Stimulated activated memory B cell treated with anti-CD40 and anti-IgM and Interleukin-4, amounts not matched to agents 10 μg/mL and 1 μg/mL and 100 μg/mL, for 72 hours (primary cell): Measurements from ENCODE around the gene KIF26A.

Experiments used
- ATAC-seq: fragments of 150-1000 bp; cut with Tn5 transposase; 2 replicates; pipeline ENCODE4 v1.10.0; 2021
- H3K27ac Mint-ChIP-seq: one replicate; pipeline ENCODE4 v1.8.0; 2022; ENCODE audit warnings: mild to moderate bottlenecking, mixed read lengths
- H3K27me3 Mint-ChIP-seq: one replicate; pipeline ENCODE4 v1.8.0; 2022; ENCODE audit warnings: mixed read lengths
- H3K36me3 Mint-ChIP-seq: one replicate; pipeline ENCODE4 v1.8.0; 2022; ENCODE audit warnings: mixed read lengths
- H3K4me1 Mint-ChIP-seq: one replicate; pipeline ENCODE4 v1.8.0; 2022; ENCODE audit warnings: mixed read lengths
- H3K4me3 Mint-ChIP-seq: one replicate; pipeline ENCODE4 v1.8.0; 2022; ENCODE audit warnings: mild to moderate bottlenecking, moderate library complexity, mixed read lengths
- H3K9me3 Mint-ChIP-seq: one replicate; pipeline ENCODE4 v1.8.0; 2022; ENCODE audit warnings: mixed read lengths

Gene KIF26A

GRCh38 chr14:104228716-104229533 lies 90.5 kb downstream of the KIF26A start:
- no peak overlapping the region for H3K27ac Mint-ChIP-seq
- H3K9me3 Mint-ChIP-seq: peaks cover 4% of the 10 kb centered on the region
- no peaks in the 10 kb centered on the region for H3K36me3 Mint-ChIP-seq
- no peak overlapping the region for H3K4me3 Mint-ChIP-seq
- peaks cover 19% of the 10 kb centered on the region for H3K4me1 Mint-ChIP-seq
- peaks cover 43% of the 10 kb centered on the region for H3K27me3 Mint-ChIP-seq
- no peak for ATAC-seq

DNA sequence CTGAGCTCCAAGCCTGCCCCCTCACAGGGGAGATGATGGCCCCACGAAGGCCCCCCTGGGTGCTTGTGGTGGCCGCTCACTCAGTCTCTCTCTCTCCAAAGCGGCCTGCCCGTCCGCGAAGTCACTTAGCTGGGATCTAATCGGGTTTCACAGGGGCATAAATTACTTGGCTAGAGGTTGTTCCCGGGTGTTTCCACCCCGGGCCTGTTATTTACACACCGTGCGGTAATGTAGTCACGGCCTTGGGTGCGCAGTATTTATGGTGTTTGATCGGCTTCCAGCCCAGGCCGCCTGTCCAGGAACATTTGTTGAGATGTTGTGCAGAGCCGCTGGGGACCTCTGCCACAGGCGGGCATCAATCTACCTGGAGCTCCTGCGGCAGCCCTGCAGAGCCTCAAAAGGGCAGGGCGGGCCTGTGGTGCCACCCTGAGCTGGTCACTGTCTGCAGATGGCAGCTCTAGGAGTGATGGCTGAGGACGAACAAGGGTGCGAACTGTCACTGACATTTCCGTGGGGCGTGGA lies 91.2 kb downstream of the KIF26A start:
- ATAC-seq: no peak
- H3K4me3 Mint-ChIP-seq: no peak overlapping the region
- H3K27ac Mint-ChIP-seq: no peak overlapping the region
- H3K4me1 Mint-ChIP-seq: peaks cover 13% of the 10 kb centered on the region
- no peaks in the 10 kb centered on the region for H3K36me3 Mint-ChIP-seq
- H3K27me3 Mint-ChIP-seq: peaks cover 36% of the 10 kb centered on the region
- H3K9me3 Mint-ChIP-seq: peaks cover 4% of the 10 kb centered on the region

- peaks cover 30% of the 10 kb centered on the region for H3K27me3 Mint-ChIP-seq
- no peak overlapping the region for H3K4me3 Mint-ChIP-seq
- peaks cover 6% of the 10 kb centered on the region for H3K4me1 Mint-ChIP-seq
- no peak overlapping the region for H3K27ac Mint-ChIP-seq
- no peaks in the 10 kb centered on the region for H3K36me3 Mint-ChIP-seq
- H3K9me3 Mint-ChIP-seq: peaks cover 5% of the 10 kb centered on the region
- ATAC-seq: no peak
Measured at GRCh38 chr14:104230119-104230815, 91.9 kb downstream of the KIF26A start.
